PC-3 (cell line): Measurements from ENCODE around the gene AGXT.

Experiments
- EZH2 ChIP-seq: fragments of 300-600 bp; sonication (generic); IDR thresholded peaks from one replicate; pipeline ENCODE4 v1.6.1; 2017; ENCODE audit warnings: antibody characterized with exemption, mild to moderate bottlenecking, low read length; ENCODE audit not compliant: unreplicated experiment
- TF ChIP-seq, protein P1 (sequence below): fragments of 300-600 bp; sonication (generic); conservative IDR thresholded peaks from 2 replicates; pipeline ENCODE4 v1.5.1; 2017; ENCODE audit warnings: antibody characterized with exemption, low read depth, mild to moderate bottlenecking, low read length

DNA sequence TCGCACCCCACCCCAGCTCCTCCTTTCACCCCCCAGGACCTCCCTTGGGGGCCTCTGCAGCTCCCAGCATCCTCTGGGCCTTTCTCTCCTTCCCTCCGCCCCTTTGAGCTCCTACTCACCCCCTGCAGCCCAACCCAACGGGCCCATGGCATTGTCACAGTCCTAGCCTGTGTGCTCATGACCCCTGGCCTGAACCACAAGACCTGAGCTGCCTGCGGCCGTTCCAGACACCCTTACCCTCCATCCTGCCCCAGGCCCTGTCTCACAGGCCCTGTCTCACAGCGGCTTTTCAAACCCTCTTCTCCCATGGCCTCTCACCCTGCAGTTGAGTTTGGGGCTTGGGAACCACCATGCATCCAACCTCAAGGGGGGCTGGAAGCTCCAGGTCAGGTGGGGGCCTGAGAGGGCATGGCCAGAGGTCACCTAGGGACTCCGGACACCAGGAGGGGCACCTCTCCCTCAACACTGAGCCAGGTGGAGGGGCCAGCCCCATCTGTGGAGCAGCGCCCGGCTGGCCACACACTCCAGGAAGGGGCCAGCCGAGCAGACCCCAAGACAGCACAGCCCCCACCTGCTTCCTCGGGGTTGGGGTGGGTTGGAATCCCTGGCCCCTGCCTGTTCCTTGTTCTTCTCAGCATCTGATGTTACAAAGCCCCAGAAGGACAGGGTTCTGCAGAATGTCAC is 20.4 kb downstream of the AGXT start:
- TF ChIP-seq, protein P1, sequence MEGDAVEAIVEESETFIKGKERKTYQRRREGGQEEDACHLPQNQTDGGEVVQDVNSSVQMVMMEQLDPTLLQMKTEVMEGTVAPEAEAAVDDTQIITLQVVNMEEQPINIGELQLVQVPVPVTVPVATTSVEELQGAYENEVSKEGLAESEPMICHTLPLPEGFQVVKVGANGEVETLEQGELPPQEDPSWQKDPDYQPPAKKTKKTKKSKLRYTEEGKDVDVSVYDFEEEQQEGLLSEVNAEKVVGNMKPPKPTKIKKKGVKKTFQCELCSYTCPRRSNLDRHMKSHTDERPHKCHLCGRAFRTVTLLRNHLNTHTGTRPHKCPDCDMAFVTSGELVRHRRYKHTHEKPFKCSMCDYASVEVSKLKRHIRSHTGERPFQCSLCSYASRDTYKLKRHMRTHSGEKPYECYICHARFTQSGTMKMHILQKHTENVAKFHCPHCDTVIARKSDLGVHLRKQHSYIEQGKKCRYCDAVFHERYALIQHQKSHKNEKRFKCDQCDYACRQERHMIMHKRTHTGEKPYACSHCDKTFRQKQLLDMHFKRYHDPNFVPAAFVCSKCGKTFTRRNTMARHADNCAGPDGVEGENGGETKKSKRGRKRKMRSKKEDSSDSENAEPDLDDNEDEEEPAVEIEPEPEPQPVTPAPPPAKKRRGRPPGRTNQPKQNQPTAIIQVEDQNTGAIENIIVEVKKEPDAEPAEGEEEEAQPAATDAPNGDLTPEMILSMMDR = no peak
- no peak for TF ChIP-seq EZH2
